GM19438 (cell line): ENCODE results near the gene EPHA8.

Experiments used
- ATAC-seq: cut with Tn5 transposase; IDR thresholded peaks from one replicate; pipeline ENCODE4 v1.9.1; 2021; ENCODE audit warnings: low read depth; ENCODE audit not compliant: unreplicated experiment

EPHA8 gene

DNA sequence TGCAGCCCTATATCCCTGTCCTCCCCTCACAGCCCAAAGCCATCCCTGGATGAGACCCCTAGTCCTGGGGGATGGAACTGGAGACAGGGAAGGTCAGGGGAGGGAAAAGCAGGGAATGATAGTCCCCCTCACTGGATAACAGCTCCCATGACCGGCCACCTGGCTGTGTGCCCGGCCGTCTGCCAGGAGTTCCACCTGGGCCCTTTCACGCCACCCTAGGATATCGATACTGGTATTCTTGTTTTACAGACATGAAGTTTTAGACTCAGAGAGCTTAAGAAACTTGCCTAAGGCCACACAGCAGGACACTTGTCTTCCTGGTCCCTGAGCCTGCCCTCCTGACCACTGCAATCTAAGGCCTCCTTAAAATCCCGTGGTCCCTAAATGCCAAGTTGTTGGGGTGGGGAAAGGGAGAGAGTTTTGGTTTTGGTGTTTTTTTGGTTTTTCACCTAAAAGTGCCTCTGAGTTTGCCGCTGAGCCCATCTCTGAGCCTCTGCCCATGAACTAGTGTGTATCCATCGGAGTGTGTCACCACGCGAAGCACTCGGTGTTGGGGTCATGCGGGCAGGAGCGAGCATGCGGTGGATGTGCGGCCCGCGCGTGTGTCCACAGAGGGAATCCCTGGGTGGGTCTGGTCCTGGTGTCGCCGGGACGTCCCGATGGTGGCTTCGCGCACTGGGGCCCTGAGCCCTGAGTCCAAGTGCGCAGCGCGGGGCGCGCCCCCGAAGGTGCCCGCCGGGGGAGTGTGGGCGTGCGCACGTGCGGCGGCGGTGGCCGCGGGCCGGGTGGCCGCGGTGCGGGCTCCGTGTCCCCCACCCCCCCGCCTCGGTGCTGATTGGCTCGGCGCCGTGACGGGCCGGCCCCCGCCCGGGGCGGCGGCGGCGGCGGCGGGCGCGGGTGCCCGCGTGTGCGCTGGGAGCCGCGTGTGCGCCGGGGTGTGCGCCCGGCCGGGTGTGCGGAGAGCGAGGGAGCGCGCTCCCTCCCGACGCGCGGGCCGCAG is at the start of gene EPHA8:
Gene EPHA8 (plus strand): TSS at position 906 of the 1,000 bp plus-strand sequence. CDS start 147 bp downstream, outside the sequence.
- ATAC-seq: no peak

GRCh38 chr1:22516906-22517571 is 46.2 kb upstream of the EPHA8 start:
- ATAC-seq: no peak

- no peak for ATAC-seq
These were observed 45.3 kb upstream of the EPHA8 start for GRCh38 chr1:22517956-22518355.

GRCh38 chr1:22518379-22518778 is 44.9 kb upstream of the EPHA8 start:
- ATAC-seq: no peak

- ATAC-seq: no peak
These were observed 42.4 kb upstream of the EPHA8 start for GRCh38 chr1:22520871-22521270.

DNA sequence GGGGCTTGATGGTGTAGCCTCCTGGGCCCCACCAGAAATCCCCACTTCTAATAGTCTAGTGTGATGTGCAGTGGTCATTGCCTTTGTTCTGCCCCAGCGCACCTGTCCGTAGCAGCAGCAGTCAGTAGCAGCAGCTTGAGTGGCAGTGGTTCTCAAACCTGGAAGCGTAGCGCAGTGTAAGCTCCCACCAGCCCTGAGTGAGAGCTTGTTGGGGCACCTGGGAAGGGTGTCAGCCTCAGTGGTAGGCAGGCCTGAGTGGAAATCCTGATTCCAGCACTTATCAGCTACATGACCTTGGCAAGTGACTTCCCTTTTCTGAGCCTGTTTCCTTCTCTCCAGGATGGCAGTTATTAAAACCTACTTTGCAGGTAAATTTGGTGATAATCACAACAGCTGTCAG is 41.6 kb upstream of the EPHA8 start:
- no peak for ATAC-seq

DNA sequence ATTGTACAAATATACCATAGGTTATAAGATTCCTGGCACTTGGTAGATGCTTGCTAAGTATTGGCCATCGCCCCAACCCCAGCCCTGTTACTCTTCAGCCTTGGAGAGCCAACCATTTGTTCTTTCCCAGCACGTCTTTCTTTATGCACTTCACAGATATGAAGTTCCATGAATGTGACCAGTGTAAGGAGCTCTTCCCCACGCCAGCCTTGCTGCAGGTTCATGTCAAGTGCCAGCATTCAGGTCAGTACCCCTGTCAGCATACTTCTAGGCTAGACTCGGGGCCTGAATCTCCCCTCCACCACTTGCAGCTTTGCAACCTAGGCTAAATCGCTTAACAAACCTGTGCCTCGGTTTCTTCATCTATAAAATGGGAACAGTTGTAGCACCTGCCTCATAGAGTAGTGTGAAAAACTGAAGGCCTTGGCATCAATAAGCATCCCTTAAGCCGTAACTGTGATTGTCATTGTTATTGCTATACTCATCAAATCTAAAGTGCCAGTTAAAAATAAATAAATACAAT is 41.0 kb upstream of the EPHA8 start:
- no peak for ATAC-seq

GRCh38 chr1:22524481-22524880 is 38.8 kb upstream of the EPHA8 start:
- ATAC-seq: no peak

DNA sequence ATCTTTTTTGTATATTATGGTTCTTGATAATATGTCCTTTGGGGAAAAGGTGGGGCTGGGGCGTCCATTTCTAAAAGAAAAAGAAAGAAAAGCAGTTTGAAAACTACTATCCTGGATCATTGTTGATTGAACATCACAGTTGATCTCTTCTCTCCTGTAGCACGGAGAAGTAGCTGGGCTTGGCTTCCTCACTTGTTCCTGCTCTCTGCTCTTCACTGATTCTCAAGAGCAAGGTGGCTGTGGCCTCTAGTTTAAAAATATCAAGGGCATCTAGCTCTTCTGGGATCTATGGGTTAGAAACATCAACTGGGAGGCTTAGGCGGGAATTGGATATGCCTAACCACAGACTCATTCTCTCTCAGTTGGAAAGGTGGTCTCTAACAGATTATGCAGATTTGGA is 38.1 kb upstream of the EPHA8 start:
- ATAC-seq: no peak

DNA sequence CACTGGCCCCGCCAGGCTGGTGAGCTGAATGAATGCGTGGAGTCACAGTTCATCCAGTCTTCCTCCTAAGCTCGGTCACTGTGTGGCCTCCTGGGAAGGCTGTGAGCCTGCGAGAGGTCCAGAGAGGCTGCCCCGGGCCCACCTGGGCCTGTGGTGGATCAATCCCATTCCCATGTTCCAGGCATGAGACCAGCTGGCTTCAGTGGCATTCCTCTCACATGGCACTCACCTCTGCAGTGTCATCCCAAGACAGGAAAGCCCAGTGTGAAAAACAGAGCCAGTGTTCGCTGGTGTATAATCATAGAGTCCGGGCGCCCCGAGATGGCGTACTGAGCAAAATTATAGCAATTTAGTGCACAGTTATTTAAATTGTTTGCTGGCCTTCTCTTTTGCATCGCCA is 37.6 kb upstream of the EPHA8 start:
- ATAC-seq: no peak

DNA sequence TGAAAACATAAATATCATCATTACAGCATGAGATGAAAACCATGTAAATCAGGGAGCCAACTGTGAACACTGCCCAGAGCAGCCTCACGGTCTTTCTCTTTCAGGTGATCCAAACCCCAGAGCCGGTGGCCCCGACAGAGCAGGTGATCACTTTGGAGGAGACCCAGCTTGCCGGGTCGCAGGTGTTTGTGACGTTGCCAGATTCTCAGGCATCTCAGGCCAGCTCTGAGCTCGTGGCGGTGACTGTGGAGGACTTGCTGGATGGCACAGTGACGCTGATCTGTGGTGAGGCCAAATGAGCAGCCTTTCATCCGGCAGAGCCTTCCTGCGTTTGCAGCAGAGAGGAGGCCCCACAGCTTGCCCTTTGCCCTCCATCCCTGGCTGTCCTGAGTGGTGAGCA is 37.2 kb upstream of the EPHA8 start:
- ATAC-seq: no peak

GRCh38 chr1:22526677-22527076 is 36.6 kb upstream of the EPHA8 start:
- ATAC-seq: no peak

DNA sequence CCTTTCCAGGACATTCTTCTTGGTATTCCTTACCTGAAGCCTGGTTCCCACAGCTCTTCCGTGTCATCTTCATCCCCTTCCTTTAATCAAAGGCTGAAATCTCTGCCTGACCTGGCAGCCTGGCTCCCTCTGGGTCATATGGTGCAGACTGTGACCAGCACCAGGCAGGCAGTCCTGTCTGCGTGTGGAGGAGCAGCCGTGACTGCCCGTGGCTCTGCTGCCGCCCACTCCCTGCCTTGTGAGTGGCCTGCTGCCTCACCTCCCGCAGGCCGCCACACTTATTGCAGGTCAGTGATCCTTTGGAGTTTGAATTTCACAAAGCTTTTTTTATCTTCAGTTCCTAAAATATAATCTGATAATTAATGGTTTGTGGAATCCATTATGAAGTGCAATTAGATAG is 36.2 kb upstream of the EPHA8 start:
- no peak for ATAC-seq

- ATAC-seq: no peak
These were observed 35.6 kb upstream of the EPHA8 start for GRCh38 chr1:22527555-22528296.

DNA sequence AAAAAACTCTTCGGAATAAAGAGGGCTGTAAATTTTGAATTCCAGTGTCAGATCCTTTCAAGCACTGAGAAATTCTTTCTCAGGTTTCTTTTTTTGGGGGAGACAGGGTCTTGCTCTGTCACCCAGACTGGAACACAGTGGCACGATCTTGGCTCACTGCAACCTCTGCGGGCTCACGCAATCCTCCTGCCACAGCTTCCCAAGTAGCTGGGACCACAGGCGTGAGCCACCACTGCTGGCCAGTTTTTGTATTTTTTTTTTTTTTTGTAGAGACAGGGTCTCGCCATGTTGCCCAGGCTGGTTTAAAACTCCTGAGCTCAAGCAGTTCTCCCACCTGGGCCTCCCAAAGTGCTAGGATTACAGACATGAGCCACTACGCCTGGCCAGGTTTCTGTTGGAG is 34.8 kb upstream of the EPHA8 start:
- ATAC-seq: no peak

GRCh38 chr1:22529901-22530621 is 33.2 kb upstream of the EPHA8 start:
- no peak for ATAC-seq

- no peak for ATAC-seq
These were observed 32.6 kb upstream of the EPHA8 start for GRCh38 chr1:22530715-22531114.

DNA sequence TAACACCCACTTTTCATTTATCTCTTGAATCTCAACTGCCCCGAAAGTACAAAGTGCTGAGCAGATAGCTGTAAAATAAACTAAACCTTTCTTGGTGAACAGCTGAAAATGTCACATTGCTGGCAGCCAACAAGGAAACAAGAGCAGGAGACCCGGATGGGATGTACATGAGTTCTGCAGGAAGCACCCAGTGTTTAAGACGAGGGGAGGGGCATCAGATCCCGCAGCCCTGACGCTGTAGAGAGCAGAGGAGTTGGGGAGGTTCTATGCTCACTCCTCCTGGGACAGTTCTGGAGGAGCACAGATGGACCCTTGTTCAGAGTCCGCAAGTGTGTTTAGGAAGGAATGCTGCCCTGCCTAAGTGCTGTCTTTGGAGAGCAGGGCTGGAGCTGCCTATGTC is 32.0 kb upstream of the EPHA8 start:
- no peak for ATAC-seq

- ATAC-seq: no peak
These were observed 29.9 kb upstream of the EPHA8 start for GRCh38 chr1:22533244-22533895.

DNA sequence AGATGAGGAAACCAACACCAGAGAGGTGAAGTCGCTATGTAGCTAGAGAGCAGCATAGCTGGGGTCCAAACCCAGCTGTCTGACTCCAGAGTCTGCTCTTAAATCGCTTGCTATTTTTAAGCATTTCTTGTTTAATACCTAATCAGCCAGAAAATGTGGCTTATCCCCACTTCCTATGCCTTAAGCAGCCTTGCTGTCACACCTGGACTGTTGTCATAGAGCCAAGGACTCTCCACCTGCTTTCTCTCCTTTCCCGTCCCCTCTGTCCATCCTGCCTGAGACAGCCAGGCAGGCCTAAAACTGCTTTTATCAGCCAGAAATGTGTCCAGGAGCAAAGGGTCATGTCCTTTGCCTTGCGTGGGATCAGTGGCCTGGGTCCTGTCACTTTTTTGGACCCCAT is 28.3 kb upstream of the EPHA8 start:
- ATAC-seq: no peak
